Measurements from ENCODE around the gene DENND1A. TPM values are rescaled to one million over a fixed set of nuclear protein-coding genes. Genes with fewer than 3 reads are reported as not detected.

DENND1A gene
- total RNA-seq, 2 donors from 2014 or later, result 18.9 to 26.8 TPM

GRCh38 chr9:123389070-123389469, 540.9 kb downstream of the DENND1A start:
- no peaks in the 10 kb centered on the region for H3K4me1 ChIP-seq (replicated peaks)
- DNase-seq (ENCODE audit: low spot score), result no peak
- no peak overlapping the region for H3K4me3 ChIP-seq
- no peak overlapping the region for H3K27ac ChIP-seq
- intact Hi-C loops (cut with DNase I), result no loop called here
- 80% methylated on average over 10 of the region's 10 CpGs for WGBS
- no peaks in the 10 kb centered on the region for H3K27me3 ChIP-seq (replicated peaks; ENCODE audit: insufficient read depth)
- H3K36me3 ChIP-seq, result no peaks in the 10 kb centered on the region
- TF ChIP-seq, protein P1, sequence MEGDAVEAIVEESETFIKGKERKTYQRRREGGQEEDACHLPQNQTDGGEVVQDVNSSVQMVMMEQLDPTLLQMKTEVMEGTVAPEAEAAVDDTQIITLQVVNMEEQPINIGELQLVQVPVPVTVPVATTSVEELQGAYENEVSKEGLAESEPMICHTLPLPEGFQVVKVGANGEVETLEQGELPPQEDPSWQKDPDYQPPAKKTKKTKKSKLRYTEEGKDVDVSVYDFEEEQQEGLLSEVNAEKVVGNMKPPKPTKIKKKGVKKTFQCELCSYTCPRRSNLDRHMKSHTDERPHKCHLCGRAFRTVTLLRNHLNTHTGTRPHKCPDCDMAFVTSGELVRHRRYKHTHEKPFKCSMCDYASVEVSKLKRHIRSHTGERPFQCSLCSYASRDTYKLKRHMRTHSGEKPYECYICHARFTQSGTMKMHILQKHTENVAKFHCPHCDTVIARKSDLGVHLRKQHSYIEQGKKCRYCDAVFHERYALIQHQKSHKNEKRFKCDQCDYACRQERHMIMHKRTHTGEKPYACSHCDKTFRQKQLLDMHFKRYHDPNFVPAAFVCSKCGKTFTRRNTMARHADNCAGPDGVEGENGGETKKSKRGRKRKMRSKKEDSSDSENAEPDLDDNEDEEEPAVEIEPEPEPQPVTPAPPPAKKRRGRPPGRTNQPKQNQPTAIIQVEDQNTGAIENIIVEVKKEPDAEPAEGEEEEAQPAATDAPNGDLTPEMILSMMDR (IDR thresholded peaks at IDR 0.05), result no peak
- TF ChIP-seq POLR2AphosphoS5 (IDR thresholded peaks at IDR 0.05) (no peak), POLR2A (IDR thresholded peaks at IDR 0.05) (no peak)
- H3K9me3 ChIP-seq, result no peaks in the 10 kb centered on the region

GRCh38 chr9:123387686-123388085, 542.2 kb downstream of the DENND1A start:
- H3K4me1 ChIP-seq (replicated peaks), result no peaks in the 10 kb centered on the region
- TF ChIP-seq POLR2A (IDR thresholded peaks at IDR 0.05) (no peak), POLR2AphosphoS5 (IDR thresholded peaks at IDR 0.05) (no peak)
- TF ChIP-seq, protein P1 (IDR thresholded peaks at IDR 0.05), result no peak
- H3K4me3 ChIP-seq, result no peak overlapping the region
- intact Hi-C loops (cut with DNase I), result no loop called here
- 76% methylated on average over 14 of the region's 14 CpGs for WGBS
- no peaks in the 10 kb centered on the region for H3K9me3 ChIP-seq
- H3K27me3 ChIP-seq (replicated peaks; ENCODE audit: insufficient read depth), result no peaks in the 10 kb centered on the region
- H3K27ac ChIP-seq, result no peak overlapping the region
- H3K36me3 ChIP-seq, result no peaks in the 10 kb centered on the region
- DNase-seq (ENCODE audit: low spot score), result no peak

- Histone ChIP-seq H3K36me3 (no peaks in the 10 kb centered on the region), H3K27ac (no peak overlapping the region), H3K9me3 (no peaks in the 10 kb centered on the region), H3K27me3 (replicated peaks; ENCODE audit: insufficient read depth) (no peaks in the 10 kb centered on the region), H3K4me3 (no peak overlapping the region), H3K4me1 (replicated peaks) (no peaks in the 10 kb centered on the region)
- DNase-seq (ENCODE audit: low spot score), result no peak
- TF ChIP-seq POLR2AphosphoS5 (IDR thresholded peaks at IDR 0.05), result no peak
- TF ChIP-seq POLR2A (IDR thresholded peaks at IDR 0.05), result no peak
- TF ChIP-seq, protein P1 (IDR thresholded peaks at IDR 0.05), result no peak
- 86% methylated on average over 27 of the region's 27 CpGs for WGBS
- intact Hi-C loops (cut with DNase I), result no loop called here
These were observed 546.3 kb downstream of the DENND1A start for GRCh38 chr9:123383512-123384170.

- TF ChIP-seq, protein P1 (IDR thresholded peaks at IDR 0.05), result no peak
- TF ChIP-seq POLR2AphosphoS5 (IDR thresholded peaks at IDR 0.05) (no peak), POLR2A (IDR thresholded peaks at IDR 0.05) (no peak)
- Histone ChIP-seq H3K4me3 (no peak overlapping the region), H3K27me3 (replicated peaks; ENCODE audit: insufficient read depth) (no peaks in the 10 kb centered on the region), H3K9me3 (no peaks in the 10 kb centered on the region), H3K4me1 (replicated peaks) (no peaks in the 10 kb centered on the region), H3K36me3 (no peaks in the 10 kb centered on the region), H3K27ac (no peak overlapping the region)
- DNase-seq (ENCODE audit: low spot score), result no peak
- whole genome bisulfite sequencing, result 92% methylated on average over 26 of the region's 27 CpGs
- intact Hi-C loops (cut with DNase I), result no loop called here
These were observed 547.0 kb downstream of the DENND1A start for GRCh38 chr9:123382653-123383511.
